ENCODE results near the gene ILRUN.

DNA sequence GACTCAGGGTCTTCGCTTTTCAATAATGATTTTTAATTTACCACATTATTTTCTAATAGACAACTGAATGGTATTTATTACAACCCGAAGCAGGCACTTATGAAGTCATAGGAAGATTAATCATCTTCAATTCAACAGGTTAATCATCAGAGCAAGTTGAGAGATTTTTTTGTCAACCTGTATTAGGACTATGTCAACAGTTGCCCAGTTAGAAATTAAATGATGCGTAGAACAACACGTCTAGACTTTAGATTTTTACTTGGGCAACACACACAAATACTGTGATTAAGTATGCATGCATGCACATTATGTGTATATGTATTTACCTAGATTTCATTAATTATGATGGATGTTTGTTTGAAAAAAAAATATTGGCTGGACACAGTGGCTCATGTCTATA lies 4.3 kb downstream of the ILRUN start:
- TF ChIP-seq EZH2 (IDR thresholded peaks at IDR 0.05; ENCODE audit: borderline replicate concordance, low read length), result no peak
- TF ChIP-seq, protein P1, sequence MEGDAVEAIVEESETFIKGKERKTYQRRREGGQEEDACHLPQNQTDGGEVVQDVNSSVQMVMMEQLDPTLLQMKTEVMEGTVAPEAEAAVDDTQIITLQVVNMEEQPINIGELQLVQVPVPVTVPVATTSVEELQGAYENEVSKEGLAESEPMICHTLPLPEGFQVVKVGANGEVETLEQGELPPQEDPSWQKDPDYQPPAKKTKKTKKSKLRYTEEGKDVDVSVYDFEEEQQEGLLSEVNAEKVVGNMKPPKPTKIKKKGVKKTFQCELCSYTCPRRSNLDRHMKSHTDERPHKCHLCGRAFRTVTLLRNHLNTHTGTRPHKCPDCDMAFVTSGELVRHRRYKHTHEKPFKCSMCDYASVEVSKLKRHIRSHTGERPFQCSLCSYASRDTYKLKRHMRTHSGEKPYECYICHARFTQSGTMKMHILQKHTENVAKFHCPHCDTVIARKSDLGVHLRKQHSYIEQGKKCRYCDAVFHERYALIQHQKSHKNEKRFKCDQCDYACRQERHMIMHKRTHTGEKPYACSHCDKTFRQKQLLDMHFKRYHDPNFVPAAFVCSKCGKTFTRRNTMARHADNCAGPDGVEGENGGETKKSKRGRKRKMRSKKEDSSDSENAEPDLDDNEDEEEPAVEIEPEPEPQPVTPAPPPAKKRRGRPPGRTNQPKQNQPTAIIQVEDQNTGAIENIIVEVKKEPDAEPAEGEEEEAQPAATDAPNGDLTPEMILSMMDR (conservative IDR thresholded peaks at IDR 0.05 in 1 of 2, IDR thresholded peaks at IDR 0.05 in 1 of 2; ENCODE audit: extremely low read depth in 1 of 2, insufficient read depth in 1 of 2, low read depth in 1 of 2, low read length in 2 of 2), result no peak

Data from mammary epithelial cell (primary cell).